Neutrophil (primary cell): ENCODE results near the gene SPATS1.

Source experiments
- H3K27ac ChIP-seq: fragments of 200-600 bp; sonication (generic); 2 replicates; pipeline ENCODE4 v1.5.1; 2016; ENCODE audit warnings: mild to moderate bottlenecking, moderate library complexity
- H3K27me3 ChIP-seq: fragments of 200-600 bp; sonication (generic); 2 replicates; pipeline ENCODE4 v1.6.0; 2016; ENCODE audit warnings: mild to moderate bottlenecking
- H3K36me3 ChIP-seq: fragments of 200-600 bp; sonication (generic); 2 replicates; pipeline ENCODE4 v1.5.1; 2017
- H3K4me1 ChIP-seq, 2 experiments: fragments of 200-600 bp in 1 of 2; sonication (generic) in 1 of 2; 1 replicate in 1 of 2; 2 replicates in 1 of 2; pipeline versions ENCODE4 v1.5.1 to v1.6.1; 2013 to 2016; ENCODE audit warnings: low read depth in 1 of 2, low read length in 1 of 2, mild to moderate bottlenecking in 1 of 2, moderate library complexity in 1 of 2; ENCODE audit not compliant: control insufficient read depth in 1 of 2, insufficient read depth in 1 of 2
- H3K4me3 ChIP-seq, 2 experiments: fragments of 200-600 bp in 1 of 2; sonication (generic) in 1 of 2; 1 replicate in 1 of 2; 2 replicates in 1 of 2; pipeline ENCODE4 v1.5.1; 2013 to 2016; ENCODE audit warnings: low read depth in 1 of 2, low read length in 1 of 2, mild to moderate bottlenecking in 1 of 2, moderate library complexity in 1 of 2
- H3K9me3 ChIP-seq: fragments of 200-600 bp; sonication (generic); 2 replicates; pipeline ENCODE4 v1.5.1; 2016
- TF ChIP-seq, protein P1 (sequence below): fragments of 200-600 bp; sonication (generic); IDR thresholded peaks from 2 replicates; pipeline ENCODE4 v1.5.1; 2016; ENCODE audit warnings: antibody characterized with exemption

SPATS1 gene

DNA sequence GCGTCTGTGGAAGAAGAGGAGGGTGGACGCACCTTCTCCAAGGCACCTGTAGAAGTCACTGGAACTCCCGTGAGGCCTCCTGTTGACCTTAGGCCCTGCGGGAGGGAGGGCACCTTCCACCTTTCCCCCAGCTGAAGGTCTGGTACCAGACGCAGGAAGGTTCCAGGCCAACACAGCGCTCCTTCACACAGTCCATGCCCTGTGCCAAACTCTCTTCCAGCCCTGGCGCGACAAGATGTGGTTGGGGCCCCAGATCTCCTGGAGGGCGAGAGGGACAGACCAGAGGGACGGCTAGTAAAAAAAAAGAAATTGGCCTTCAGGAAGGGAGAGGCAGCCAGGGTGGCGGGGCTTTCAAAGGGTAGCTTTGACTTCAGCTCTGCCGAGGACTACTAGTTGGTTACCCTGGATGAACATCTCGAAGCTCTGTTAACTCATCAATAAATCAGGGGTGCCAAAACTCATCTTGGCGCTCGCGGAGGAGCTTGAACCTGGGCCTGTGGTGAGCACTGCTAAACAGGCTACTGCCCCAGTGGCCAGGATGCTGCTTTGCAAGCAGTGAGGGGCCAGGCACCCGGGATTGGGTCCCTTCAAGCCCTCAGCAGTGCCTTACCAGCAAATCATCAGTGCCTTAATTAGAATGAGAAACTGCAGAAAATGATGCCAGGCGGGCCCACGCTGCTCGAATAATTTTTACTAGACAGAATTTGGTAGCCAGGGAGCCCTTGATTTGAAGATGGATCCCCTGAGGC lies 44.2 kb upstream of the SPATS1 start:
- H3K9me3 ChIP-seq = no peaks in the 10 kb centered on the region
- peaks cover 8 to 14% of the 10 kb centered on the region in 2 experiments for H3K4me1 ChIP-seq
- no peak overlapping the region for H3K4me3 ChIP-seq
- no peak overlapping the region for H3K27ac ChIP-seq
- TF ChIP-seq, protein P1, sequence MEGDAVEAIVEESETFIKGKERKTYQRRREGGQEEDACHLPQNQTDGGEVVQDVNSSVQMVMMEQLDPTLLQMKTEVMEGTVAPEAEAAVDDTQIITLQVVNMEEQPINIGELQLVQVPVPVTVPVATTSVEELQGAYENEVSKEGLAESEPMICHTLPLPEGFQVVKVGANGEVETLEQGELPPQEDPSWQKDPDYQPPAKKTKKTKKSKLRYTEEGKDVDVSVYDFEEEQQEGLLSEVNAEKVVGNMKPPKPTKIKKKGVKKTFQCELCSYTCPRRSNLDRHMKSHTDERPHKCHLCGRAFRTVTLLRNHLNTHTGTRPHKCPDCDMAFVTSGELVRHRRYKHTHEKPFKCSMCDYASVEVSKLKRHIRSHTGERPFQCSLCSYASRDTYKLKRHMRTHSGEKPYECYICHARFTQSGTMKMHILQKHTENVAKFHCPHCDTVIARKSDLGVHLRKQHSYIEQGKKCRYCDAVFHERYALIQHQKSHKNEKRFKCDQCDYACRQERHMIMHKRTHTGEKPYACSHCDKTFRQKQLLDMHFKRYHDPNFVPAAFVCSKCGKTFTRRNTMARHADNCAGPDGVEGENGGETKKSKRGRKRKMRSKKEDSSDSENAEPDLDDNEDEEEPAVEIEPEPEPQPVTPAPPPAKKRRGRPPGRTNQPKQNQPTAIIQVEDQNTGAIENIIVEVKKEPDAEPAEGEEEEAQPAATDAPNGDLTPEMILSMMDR = no peak
- peaks cover 32% of the 10 kb centered on the region for H3K36me3 ChIP-seq
- H3K27me3 ChIP-seq = peaks cover 58% of the 10 kb centered on the region

DNA sequence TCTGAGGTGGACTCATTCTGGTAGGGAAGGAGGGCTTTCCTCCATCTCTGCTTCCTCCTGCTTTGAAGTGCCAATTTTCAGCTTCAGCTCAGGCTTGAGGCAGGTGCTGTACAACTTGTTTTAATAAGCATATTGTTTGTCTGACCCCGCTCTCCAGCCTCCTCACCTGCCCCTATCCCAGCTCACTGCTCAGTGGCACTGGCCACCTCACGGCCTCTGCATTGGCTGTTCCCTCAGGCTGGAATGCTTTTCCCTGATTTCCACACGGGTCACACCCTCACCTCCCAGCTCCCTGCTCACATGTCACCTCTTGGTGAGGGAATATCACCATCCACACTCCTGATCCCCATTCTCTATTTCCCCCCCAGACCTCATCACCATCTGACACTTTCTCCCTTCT lies 43.6 kb upstream of the SPATS1 start:
- H3K36me3 ChIP-seq = peaks cover 39% of the 10 kb centered on the region
- TF ChIP-seq, protein P1 = no peak
- peaks cover 8 to 14% of the 10 kb centered on the region in 2 experiments for H3K4me1 ChIP-seq
- H3K27me3 ChIP-seq = peaks cover 51% of the 10 kb centered on the region
- H3K27ac ChIP-seq = no peak overlapping the region
- H3K9me3 ChIP-seq = no peaks in the 10 kb centered on the region
- H3K4me3 ChIP-seq = no peak overlapping the region

DNA sequence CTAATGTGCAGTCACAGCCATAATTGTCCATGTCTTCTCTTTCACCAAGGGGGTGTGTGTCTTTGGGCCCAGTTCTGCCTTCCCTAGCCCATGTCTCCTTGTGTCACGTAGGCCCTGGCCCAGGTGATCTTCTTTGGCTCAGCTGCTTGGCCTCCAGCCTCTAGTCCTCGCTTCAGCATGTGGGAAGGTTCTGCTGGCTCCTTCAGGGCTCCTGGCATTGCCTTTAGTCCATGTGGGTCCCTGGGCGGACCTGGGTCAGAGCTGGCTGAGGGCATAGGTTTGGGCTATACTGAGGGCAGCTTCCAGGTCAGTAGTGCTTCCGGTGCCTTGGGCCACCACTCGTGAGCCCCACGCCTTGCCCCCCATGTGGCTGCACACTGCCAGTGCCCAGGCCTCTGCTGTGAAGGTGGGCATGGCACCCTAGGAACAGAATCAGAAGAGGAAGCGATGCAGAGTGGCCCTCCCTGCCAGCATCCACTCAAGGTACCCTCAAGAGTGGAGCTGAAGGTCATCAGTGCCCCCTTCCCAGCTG lies 42.1 kb upstream of the SPATS1 start:
- Histone ChIP-seq H3K27me3 (peaks cover 36% of the 10 kb centered on the region), H3K27ac (no peak overlapping the region), H3K4me3 (no peak overlapping the region), H3K9me3 (no peaks in the 10 kb centered on the region), H3K36me3 (peaks cover 53% of the 10 kb centered on the region), H3K4me1 (peaks cover 8 to 14% of the 10 kb centered on the region in 2 experiments)
- TF ChIP-seq, protein P1 = no peak

DNA sequence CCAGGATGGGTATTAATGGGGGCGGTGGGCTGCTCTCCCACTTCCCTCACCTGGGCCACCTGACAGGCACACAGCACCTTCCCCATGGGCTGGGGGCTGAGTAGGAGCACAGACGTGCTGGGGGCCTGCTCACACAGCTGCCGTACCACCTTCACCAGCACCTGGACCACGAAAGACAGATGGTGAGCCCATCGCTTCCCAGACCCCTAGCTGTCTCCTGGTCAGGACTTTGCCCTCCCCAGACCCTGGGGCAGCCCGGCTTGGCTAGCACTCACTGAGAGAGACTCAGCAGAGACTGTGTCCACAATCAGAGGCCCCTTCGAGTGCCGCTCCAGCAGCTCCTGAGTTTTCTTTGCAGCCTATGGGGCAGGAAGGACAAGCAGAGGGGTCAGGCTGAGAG lies 41.3 kb upstream of the SPATS1 start:
- TF ChIP-seq, protein P1 = no peak
- Histone ChIP-seq H3K27me3 (peaks cover 29% of the 10 kb centered on the region), H3K36me3 (peaks cover 60% of the 10 kb centered on the region), H3K4me1 (peaks cover 8 to 14% of the 10 kb centered on the region in 2 experiments), H3K4me3 (no peak overlapping the region), H3K27ac (no peak overlapping the region), H3K9me3 (no peaks in the 10 kb centered on the region)

DNA sequence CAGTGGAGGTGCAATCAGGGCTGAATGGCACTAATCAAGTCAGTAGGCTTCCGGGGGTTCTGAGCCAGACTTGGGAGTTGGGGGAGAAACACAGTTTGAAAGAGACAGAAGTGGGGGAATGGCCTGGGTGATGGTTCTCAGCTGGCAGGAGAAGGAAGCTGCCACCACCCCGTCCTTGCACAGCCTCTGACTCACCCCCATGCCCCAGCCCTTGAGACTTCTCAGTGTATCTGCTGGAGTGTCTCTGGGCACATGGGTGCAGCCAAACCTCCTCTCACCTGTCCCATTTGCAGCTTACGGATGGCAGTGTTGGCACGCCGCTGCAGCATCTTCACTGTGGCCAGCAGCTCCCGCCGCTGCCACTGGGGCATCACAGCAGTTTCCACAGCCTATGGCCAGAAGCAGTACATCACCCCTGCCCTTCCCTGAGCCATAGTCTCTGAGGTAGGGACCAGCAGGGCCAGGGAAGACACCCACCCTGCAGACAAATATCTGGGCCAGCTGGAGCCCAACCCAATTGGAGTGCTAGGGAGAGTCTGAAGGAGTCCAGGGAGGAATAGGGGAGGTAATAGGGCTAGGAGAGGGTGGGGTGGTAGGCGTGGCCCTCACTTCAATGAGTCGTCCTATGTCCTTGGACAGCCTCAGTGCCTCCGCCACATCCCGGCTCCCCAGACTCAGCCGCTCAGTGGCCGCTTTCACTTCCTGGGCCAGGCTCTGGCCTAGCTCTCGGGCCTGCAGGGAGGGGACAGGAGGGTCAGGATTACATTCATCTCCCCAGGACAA lies 40.5 kb upstream of the SPATS1 start:
- H3K27ac ChIP-seq = no peak overlapping the region
- H3K9me3 ChIP-seq = no peaks in the 10 kb centered on the region
- no peak overlapping the region for H3K4me3 ChIP-seq
- peaks cover 20% of the 10 kb centered on the region for H3K27me3 ChIP-seq
- peaks cover 69% of the 10 kb centered on the region for H3K36me3 ChIP-seq
- peaks cover 8 to 12% of the 10 kb centered on the region in 2 experiments for H3K4me1 ChIP-seq
- TF ChIP-seq, protein P1 = no peak
